ENCODE results near the gene CKB.

The CKB gene

GRCh38 chr14:103549361-103550311 lies 27.0 kb upstream of the CKB start:
- DNase-seq, result no peak

- DNase-seq, result no peak
Measured at GRCh38 chr14:103548463-103549351, 26.1 kb upstream of the CKB start.

- DNase-seq, result no peak
Measured at GRCh38 chr14:103547941-103548462, 25.4 kb upstream of the CKB start.

- no peak for DNase-seq
Measured at GRCh38 chr14:103547455-103547940, 24.9 kb upstream of the CKB start.

GRCh38 chr14:103546652-103547454 lies 24.2 kb upstream of the CKB start:
- peak; percentile 63 for DNase-seq

- no peak for DNase-seq
Measured at GRCh38 chr14:103545915-103546651, 23.5 kb upstream of the CKB start.

- no peak for DNase-seq
Measured at GRCh38 chr14:103545219-103545914, 22.7 kb upstream of the CKB start.

- no peak for DNase-seq
Measured at GRCh38 chr14:103544388-103545218, 22.0 kb upstream of the CKB start.

- no peak for DNase-seq
Measured at GRCh38 chr14:103543721-103544387, 21.2 kb upstream of the CKB start.

- DNase-seq, result no peak
Measured at GRCh38 chr14:103543140-103543539, 20.5 kb upstream of the CKB start.

- DNase-seq, result no peak
Measured at GRCh38 chr14:103542605-103543088, 20.0 kb upstream of the CKB start.

- DNase-seq, result no peak
Measured at GRCh38 chr14:103541709-103542604, 19.3 kb upstream of the CKB start.

- DNase-seq, result no peak
Measured at GRCh38 chr14:103540821-103541708, 18.4 kb upstream of the CKB start.

- DNase-seq, result no peak
Measured at GRCh38 chr14:103539056-103539825, 16.6 kb upstream of the CKB start.

GRCh38 chr14:103538291-103539055 lies 15.8 kb upstream of the CKB start:
- no peak for DNase-seq

Data from activated CD4-positive, alpha-beta T cell treated with anti-CD3 and anti-CD28 coated beads for 1 hour (primary cell).